Medulla oblongata (tissue), 1 donor: Measurements from ENCODE around the gene CHST4.
"Not testable (repeated sequence)": the region's sequence is repeated elsewhere in the genome, so short reads cannot be mapped to it uniquely, and the experiment has no call there.

Experiments used
- DNase-seq: peaks from one replicate; pipeline ENCODE4 v3.0.0-alpha.2; 2015; ENCODE audit errors: extremely low spot score

The CHST4 gene

DNA sequence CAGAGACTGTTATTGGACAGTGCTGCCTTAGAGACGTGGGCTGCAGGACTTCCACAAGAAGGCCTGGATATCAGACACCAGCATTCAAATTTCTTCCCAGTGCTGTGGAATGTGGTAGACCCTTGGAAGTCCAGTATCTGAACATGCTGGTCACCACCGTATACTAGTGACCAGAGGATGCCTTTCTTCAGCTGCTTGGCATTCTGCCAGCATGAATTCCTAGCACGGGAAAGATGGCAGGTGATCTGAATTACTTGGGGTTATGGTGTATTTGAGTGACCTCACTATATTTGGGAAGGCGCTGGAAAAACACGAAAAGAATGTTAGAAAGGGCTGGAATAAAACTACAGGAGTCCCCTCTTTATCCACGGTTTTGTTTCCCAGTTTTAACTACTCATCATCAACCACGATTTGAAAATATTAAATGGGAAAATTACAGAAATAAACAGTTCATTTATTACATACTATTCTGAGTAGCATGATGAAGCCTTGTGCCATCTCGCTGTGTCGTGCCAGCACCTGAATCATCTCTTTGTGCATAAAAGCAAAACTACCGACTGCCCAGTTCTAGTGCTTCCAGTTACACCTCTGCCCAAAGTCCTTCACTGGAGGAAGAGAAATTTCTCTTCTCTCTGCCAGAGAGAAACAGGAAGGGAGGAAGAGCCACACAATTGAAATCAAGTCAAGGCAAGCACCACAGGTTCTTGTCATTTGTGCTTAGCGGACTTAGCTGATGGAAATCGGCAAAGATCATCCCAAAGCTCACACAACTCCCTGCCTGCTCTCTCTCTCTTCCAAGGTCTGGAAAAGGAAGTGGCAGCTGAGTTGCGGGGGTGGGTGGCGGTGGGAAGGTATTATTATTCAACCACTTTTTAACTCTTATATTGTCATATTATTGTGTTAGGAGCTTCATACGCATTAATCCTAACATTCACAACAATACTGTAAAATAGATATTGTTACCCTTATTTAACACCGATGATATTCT, 1.4 kb upstream of the CHST4 start:
- no peak for DNase-seq

GRCh38 chr16:71528257-71528656, 2.0 kb downstream of the CHST4 start:
- DNase-seq, result no peak

DNA sequence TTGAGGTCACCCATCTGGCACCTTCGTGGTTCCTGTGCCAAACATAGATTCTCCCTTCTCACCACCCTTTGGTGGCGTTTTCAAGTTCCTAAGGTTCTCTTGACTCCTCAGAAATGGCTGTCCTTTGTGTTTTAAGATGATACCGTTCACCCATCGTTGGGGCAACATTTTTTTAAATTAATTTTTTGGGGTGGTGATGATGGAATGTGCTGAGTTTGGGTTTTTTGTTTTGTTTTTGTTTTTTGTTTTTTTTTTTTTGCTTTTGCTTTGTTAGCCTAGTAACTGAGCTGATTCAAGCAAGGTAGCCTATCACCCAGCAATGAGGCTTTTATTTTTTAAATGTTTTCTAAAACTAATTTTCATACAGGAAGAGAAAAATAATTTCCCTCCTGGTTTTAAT, 2.6 kb downstream of the CHST4 start:
- no peak for DNase-seq

DNA sequence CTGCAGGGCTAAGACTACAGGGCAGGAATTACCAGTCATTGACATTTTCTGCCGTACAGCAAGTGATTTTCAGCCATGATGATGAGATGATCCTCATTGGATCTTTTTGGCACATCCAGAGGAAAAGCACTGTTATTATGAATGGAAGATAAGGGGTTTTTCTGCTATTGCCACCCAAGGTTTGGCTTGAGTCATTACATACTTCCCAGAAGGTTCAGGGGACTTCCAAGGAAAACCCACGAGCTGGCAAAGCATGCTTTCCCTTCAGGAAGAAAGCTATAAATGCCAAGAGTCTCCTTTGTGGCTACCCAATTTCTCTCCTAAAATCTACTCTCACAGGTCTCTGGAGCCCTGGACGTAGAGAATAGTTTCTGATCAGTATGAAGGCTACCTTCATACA, 6.1 kb downstream of the CHST4 start:
- DNase-seq, result no peak

GRCh38 chr16:71536752-71537499, 10.7 kb downstream of the CHST4 start:
- no peak for DNase-seq

- peak; percentile 41 for DNase-seq
These were observed 11.4 kb downstream of the CHST4 start for GRCh38 chr16:71537643-71538042.

DNA sequence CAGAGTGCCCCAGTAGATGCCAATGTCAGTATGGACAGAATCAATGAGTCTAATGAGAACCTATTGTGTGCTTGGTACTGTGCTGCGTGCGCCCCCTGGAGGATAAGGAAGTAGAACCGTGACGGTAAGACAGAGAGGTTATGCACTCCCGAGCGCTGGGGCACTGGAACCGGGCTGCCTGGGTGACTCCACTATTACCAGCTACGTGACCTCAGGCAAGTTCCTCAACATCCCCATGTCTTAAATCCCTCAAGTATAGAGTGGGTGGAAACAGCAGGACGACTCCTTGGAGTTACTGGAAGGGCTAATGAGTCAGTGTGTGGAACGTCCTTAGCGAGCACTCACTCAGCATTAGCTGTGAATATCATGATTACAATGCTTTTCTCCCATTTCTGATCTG, 16.2 kb downstream of the CHST4 start:
- peak; percentile 21 for DNase-seq

- DNase-seq, result no peak
These were observed 20.9 kb downstream of the CHST4 start for GRCh38 chr16:71547168-71547567.

GRCh38 chr16:71552698-71553503, 26.7 kb downstream of the CHST4 start:
- no peak for DNase-seq

DNA sequence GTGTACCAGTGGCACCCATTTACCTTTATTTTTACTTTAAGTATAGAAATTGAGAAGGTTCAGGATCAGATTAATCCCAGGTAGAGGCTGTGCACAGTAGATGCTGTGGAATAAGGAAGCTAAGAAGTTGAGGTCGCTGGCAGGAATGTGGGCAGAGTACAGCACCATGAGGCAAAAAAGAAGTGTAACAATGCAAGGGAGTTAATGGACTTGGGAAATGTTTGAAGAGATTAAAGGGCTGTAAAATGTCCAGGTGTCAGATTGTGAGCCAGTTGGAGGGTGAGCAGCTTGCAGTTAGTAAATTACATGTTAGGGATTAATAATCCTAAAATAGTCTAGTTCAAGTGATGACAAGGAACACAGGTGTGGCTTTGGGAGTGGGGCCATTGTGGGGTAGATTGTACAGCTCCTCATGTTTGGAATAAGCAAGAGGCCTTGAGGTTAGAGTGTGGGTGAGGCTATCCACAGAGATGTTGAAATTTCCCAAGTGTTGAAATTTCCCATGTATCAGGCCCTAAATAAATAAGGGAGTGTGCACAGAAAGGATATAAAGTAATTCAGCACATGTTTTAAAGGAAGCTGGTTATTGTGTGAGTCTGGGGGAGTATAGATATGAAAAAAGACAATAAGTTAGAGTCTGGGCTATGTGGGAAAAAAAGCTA, 29.1 kb downstream of the CHST4 start:
- DNase-seq, result no peak

DNA sequence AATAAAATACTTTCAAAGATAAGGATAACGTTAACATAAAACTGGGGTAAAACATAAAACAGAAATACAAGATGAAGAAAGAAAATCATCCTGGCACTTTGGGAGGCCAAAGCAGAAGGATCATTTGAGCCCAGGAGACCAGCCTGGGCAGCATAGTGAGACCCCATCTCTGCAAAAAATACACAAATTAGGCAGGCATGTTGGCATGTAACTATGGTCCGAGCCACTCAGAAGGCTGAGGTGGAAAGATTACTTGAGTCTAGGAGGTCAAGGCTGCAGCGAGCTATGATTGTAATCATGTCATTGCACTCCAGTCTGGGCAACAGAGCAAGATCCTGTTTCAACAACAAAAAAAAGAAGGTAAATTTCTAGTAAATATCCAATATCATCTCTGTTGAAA, 31.1 kb downstream of the CHST4 start:
- DNase-seq, result no peak

GRCh38 chr16:71557954-71558582, 31.8 kb downstream of the CHST4 start:
- DNase-seq, result no peak

DNA sequence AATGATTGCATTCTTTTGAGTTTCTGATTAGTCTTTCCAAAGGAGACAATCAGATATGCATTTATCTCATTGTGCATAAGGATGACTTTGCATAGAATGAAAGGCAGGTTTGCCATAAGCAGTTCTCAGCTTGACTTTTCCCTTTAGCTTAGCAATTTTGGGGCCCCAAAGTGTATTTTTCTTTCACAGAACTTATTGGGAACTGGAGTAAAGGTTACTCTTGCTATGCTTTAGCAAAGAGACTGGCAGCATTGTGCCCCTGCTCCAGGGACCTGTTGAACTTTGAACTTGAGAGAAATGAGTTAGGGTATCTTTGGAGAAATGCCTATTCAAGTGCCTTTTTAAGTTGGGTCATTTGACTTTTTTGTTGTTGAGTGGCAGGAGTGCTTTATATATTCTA, 33.6 kb downstream of the CHST4 start:
- DNase-seq, result no peak

DNA sequence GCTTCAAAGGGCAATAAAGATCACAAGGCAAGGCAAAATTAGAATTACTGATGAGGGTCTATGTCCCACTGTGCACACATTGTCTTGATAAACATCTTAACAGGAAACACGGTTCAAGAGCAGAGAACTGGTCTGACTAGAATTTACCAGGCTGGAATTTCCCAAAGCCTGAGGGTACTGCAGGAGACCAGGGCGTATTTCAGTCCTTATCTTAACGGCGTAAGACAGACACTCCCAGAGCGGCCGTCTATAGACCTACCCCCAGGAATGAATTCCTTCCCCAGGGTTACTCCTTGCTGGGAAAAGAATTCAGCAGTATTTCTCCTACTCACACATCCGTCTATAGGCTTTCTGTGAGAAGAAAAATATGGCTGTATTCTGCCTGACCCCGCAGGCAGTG, 35.7 kb downstream of the CHST4 start:
- DNase-seq, result not testable (repeated sequence)

- DNase-seq, result no peak
These were observed 36.3 kb downstream of the CHST4 start for GRCh38 chr16:71562552-71562951.

GRCh38 chr16:71564335-71564967, 38.2 kb downstream of the CHST4 start:
- DNase-seq, result no peak

DNA sequence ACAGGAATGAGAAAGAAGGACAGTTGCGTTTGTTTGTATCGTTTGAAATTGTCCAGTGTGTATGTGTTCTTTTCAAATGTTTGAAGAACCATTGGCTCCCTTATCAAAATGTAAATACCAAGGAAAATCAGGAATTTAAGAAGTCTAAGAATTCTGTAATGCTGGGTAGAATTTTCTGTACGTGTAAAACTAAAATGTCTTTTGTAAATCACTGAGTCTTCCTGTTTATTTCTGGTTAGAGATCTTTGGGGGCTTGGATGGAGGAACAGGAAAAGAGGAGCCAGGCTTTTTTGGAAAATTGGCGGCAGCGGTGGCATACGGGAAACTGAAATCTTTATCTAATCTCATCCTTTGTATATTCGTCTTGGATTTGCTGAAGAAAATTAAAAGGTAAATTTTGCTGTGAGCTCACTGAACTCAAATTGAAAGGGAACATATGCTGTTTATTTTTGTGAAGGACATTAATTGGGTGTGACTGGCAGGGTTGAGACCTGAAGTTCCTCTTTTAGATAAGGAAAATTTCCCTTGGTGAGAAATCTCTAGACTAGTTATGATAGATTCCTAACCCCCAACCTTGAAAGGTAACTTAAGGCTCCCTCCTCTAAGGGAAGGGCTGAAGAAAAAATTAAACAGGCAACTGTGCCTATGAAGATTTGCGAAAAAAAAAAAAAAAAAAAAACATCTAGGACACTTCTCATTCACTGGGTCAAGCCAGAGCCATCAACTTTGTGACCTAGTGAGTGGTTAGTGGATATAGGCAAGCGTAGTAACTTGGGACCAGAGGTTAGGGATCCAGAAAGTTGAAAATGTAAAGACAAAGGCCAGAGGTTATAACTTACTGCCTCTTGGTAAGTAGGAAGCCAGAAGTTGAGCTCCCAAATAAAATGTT, 39.8 kb downstream of the CHST4 start:
- no peak for DNase-seq

GRCh38 chr16:71567931-71568330, 41.7 kb downstream of the CHST4 start:
- no peak for DNase-seq

- no peak for DNase-seq
These were observed 42.3 kb downstream of the CHST4 start for GRCh38 chr16:71568551-71568950.
